ENCODE data around the gene PMFBP1. TPM values are rescaled to one million over a fixed set of nuclear protein-coding genes. Genes with fewer than 3 reads are reported as not detected.

PMFBP1 gene, protein sequence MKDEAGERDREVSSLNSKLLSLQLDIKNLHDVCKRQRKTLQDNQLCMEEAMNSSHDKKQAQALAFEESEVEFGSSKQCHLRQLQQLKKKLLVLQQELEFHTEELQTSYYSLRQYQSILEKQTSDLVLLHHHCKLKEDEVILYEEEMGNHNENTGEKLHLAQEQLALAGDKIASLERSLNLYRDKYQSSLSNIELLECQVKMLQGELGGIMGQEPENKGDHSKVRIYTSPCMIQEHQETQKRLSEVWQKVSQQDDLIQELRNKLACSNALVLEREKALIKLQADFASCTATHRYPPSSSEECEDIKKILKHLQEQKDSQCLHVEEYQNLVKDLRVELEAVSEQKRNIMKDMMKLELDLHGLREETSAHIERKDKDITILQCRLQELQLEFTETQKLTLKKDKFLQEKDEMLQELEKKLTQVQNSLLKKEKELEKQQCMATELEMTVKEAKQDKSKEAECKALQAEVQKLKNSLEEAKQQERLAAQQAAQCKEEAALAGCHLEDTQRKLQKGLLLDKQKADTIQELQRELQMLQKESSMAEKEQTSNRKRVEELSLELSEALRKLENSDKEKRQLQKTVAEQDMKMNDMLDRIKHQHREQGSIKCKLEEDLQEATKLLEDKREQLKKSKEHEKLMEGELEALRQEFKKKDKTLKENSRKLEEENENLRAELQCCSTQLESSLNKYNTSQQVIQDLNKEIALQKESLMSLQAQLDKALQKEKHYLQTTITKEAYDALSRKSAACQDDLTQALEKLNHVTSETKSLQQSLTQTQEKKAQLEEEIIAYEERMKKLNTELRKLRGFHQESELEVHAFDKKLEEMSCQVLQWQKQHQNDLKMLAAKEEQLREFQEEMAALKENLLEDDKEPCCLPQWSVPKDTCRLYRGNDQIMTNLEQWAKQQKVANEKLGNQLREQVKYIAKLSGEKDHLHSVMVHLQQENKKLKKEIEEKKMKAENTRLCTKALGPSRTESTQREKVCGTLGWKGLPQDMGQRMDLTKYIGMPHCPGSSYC
- 5.6 TPM for total RNA-seq (2021; ENCODE audit: unreplicated experiment)
- 3.3 and 3.7 TPM in 2 replicates for polyA plus RNA-seq (2012)
- percentile 54 among the genes with signal in this experiment for Bru-seq, nascent RNA
- percentile 62 among the genes with signal in this experiment for BruChase-seq, experiment 1, labeled RNA remaining after a 6-hour chase
- BruChase-seq, experiment 2, labeled RNA remaining after a 2-hour chase, result percentile 57 among the genes with signal in this experiment
- long read RNA-seq, partial matches to known transcripts, result 0 of 3 reads
- long read RNA-seq, other reads (novel, unspliced or antisense), result 3 of 3 reads

DNA sequence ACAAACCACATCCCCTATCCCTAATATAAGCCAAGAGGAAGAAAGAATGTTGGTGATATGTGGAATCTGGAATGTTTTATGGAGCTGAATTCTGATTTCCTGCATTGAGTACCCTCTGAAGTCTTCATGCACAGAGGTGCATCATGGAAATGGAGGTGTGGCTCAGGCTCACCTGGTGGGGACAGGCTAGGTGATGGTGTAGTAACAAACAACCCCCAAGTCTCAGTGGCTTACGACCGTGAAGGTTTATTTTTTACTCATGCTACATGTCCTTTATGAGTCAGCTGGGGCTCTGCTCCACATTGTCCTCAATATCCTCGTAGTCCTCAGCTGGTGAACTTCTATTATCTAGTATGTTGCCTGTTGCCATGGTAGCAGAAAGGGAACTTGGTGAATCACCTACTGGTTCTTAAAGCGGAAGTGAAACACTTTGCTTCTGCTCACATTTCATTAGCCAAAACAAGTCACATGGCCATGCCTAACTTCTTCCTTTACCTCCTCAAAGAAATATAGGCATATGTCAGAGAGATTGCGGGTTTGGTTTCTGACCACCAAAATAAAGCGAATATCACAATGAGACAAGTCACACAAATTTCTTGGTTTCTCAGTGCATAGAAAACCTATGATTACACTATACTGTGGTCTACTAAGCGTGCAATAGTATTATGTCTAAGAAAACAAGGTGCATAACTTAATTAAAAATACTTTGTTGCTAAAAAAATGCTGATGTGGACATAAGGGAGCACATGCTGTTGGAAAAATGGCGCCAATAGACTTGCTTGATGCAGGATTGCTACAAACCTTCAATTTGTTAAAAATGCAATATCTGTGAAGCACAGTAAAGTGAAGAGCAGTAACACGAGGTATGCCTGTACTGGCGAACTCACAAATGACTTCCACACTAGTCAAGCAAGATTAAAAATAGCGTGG lies at the start of gene PMFBP1:
TSS of gene PMFBP1 (minus strand) at position 51 of the 930 bp plus-strand sequence. CDS start 947 bp downstream, outside the sequence.
- H3K27me3 ChIP-seq (ENCODE audit: insufficient read depth, low read length), result no peaks in the 10 kb centered on the region
- H3K79me2 ChIP-seq (ENCODE audit: insufficient read depth, low read length), result no peaks in the 10 kb centered on the region
- no peaks in the 10 kb centered on the region for H3K9me3 ChIP-seq (ENCODE audit: control insufficient read depth in 1 of 2, insufficient read depth in 1 of 2, low read depth in 1 of 2, low read length in 2 of 2)
- ATAC-seq, result no peak
- H3K9me2 ChIP-seq (ENCODE audit: insufficient read depth), result 0 out of 2 replicates have a peak, but pooled peaks cover 6% of the 10 kb centered on the region
- 0 out of 4 replicates have a peak, but pooled peaks cover 0 to 3% of the 10 kb centered on the region in 2 experiments for H3K4me1 ChIP-seq (ENCODE audit: control insufficient read depth in 1 of 2, insufficient read depth in 2 of 2, low read length in 2 of 2)
- H3K4me2 ChIP-seq (ENCODE audit: low read length), result no peak within 1 kb of the TSS
- no peak within 1 kb of the TSS for H3K27ac ChIP-seq (ENCODE audit: low read depth, low read length)
- H3K4me3 ChIP-seq (replicated peaks in 1 of 2; ENCODE audit: low read depth in 1 of 2, low read length in 2 of 2), result no peak within 1 kb of the TSS
- no peaks in the 10 kb centered on the region for H3K36me3 ChIP-seq (ENCODE audit: control insufficient read depth in 1 of 2, insufficient read depth in 2 of 2, low read length in 2 of 2)
- no peaks in the 10 kb centered on the region for H4K20me1 ChIP-seq (ENCODE audit: insufficient read depth)
- no peak for DNase-seq (ENCODE audit: low read depth, low spot score)
- intact Hi-C loops (cut with micrococcal nuclease), result no loop called here
- POLR2A ChIA-PET, result no interaction called here
- BruUV-seq (replicated peaks), result no TSS peak
- H2AFZ ChIP-seq (ENCODE audit: low read depth, low read length, poor library complexity, severe bottlenecking), result no peak within 1 kb of the TSS
- no peak within 1 kb of the TSS for H3K9ac ChIP-seq (ENCODE audit: low read length)
- RAD21 ChIA-PET (ENCODE audit: low non-redundant PET in 1 of 2, low total read pairs in 2 of 2, uncharacterized antibody in 2 of 2, unreplicated experiment in 2 of 2), result no interaction called here
- CTCF ChIA-PET, result no interaction called here
- TF ChIP-seq REST (IDR thresholded peaks at IDR 0.05; ENCODE audit: low read depth) (no peak), FOSL1 (IDR thresholded peaks at IDR 0.05; ENCODE audit: low read depth) (no peak), EZH2phosphoT487 (IDR thresholded peaks at IDR 0.05; ENCODE audit: borderline replicate concordance) (no peak), ATF3 (IDR thresholded peaks at IDR 0.05) (no peak), YY1 (IDR thresholded peaks at IDR 0.05; ENCODE audit: extremely low read depth, insufficient replicate concordance, low read depth, low read length) (no peak), ZNF274 (IDR thresholded peaks at IDR 0.05; ENCODE audit: low read depth, low read length) (no peak), SIN3A (IDR thresholded peaks at IDR 0.05; ENCODE audit: low read depth) (no peak), TCF7L2 (IDR thresholded peaks at IDR 0.05; ENCODE audit: borderline replicate concordance, extremely low read depth, insufficient read depth, insufficient read length) (no peak), ZBTB33 (IDR thresholded peaks at IDR 0.05; ENCODE audit: extremely low read depth, insufficient replicate concordance, low read length) (no peak)
- TF ChIP-seq, protein P1, sequence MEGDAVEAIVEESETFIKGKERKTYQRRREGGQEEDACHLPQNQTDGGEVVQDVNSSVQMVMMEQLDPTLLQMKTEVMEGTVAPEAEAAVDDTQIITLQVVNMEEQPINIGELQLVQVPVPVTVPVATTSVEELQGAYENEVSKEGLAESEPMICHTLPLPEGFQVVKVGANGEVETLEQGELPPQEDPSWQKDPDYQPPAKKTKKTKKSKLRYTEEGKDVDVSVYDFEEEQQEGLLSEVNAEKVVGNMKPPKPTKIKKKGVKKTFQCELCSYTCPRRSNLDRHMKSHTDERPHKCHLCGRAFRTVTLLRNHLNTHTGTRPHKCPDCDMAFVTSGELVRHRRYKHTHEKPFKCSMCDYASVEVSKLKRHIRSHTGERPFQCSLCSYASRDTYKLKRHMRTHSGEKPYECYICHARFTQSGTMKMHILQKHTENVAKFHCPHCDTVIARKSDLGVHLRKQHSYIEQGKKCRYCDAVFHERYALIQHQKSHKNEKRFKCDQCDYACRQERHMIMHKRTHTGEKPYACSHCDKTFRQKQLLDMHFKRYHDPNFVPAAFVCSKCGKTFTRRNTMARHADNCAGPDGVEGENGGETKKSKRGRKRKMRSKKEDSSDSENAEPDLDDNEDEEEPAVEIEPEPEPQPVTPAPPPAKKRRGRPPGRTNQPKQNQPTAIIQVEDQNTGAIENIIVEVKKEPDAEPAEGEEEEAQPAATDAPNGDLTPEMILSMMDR (IDR thresholded peaks at IDR 0.05 in 2 of 3, conservative IDR thresholded peaks at IDR 0.05 in 1 of 3; ENCODE audit: borderline replicate concordance in 1 of 3, insufficient read depth in 1 of 3, low read depth in 2 of 3, low read length in 2 of 3), result no peak

Data from HCT116 (cell line).